Calu3 (cell line): ENCODE measurements around the gene ADPRH. TPM values are rescaled to one million over a fixed set of nuclear protein-coding genes. Genes with fewer than 3 reads are reported as not detected.

Experiments used
- BruUV-seq: library from RNA; stranded (reverse); fragments of 400-500 nt; replicated peaks from 2 replicates; lab custom pipeline; 2021; lab: Mats Ljungman, UMichigan
- CTCF ChIA-PET: fragments of 300-600 bp; sonication (Branson Sonifier 250); formaldehyde crosslinking; loops from one replicate; lab custom pipeline; 2022; ENCODE audit warnings: antibody characterized with exemption; lab: Charles Lee
- DNase-seq: peaks from one replicate; pipeline ENCODE4 v3.0.0; 2022
- H3K27ac Mint-ChIP-seq: one replicate; pipeline ENCODE4 v1.8.0; 2022; ENCODE audit warnings: mixed read lengths; ENCODE audit not compliant: unreplicated experiment
- H3K27me3 Mint-ChIP-seq: one replicate; pipeline ENCODE4 v1.8.0; 2022; ENCODE audit warnings: mixed read lengths; ENCODE audit not compliant: unreplicated experiment
- H3K36me3 Mint-ChIP-seq: one replicate; pipeline ENCODE4 v1.8.0; 2022; ENCODE audit warnings: mild to moderate bottlenecking, moderate library complexity, mixed read lengths; ENCODE audit not compliant: insufficient read depth, unreplicated experiment
- H3K4me1 Mint-ChIP-seq: one replicate; pipeline ENCODE4 v1.8.0; 2022; ENCODE audit warnings: mild to moderate bottlenecking, low read depth, mixed read lengths; ENCODE audit not compliant: unreplicated experiment
- H3K4me3 Mint-ChIP-seq: one replicate; pipeline ENCODE4 v1.8.0; 2022; ENCODE audit warnings: mild to moderate bottlenecking, low read depth, moderate library complexity, mixed read lengths; ENCODE audit not compliant: unreplicated experiment
- H3K9me3 Mint-ChIP-seq: one replicate; pipeline ENCODE4 v1.8.0; 2022; ENCODE audit warnings: low read depth, mixed read lengths; ENCODE audit not compliant: unreplicated experiment
- intact Hi-C: fragments of 100-400 bp; cut with micrococcal nuclease; formaldehyde crosslinking; loops from one replicate; pipeline ENCODE4 v1.10.0; 2022; ENCODE audit not compliant: unreplicated experiment
- total RNA-seq: library from RNA; stranded (reverse); gene quantifications from 2 replicates; pipeline ENCODE4 v1.2.3, GENCODE V29; 2022
- TF ChIP-seq, protein P1 (sequence below): fragments of 200-600 bp; IDR thresholded peaks from one replicate; pipeline ENCODE4 v1.8.0; 2022; ENCODE audit warnings: antibody characterized with exemption; ENCODE audit not compliant: unreplicated experiment

ADPRH gene
- total RNA-seq, 1 experiment from 2014 or later = 2.4 TPM

DNA sequence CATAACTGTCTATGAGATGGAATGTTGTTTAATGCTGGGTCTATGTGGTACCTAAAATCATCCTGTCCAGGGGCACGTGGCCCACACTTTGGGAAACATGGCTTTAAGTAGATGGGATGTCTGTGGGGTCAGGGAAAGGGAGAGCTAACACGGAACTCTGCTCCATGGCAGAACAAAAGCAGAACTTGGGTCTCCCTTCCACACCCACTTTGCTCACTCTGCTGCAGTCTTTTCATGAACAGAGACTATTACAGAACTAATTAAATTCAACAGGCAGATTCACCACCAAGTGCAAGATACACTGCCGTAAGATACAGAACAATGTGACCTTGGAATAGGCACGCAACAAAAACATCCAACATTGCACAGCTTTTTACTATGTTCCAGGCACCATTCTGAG lies 52.9 kb downstream of the ADPRH start:
- H3K36me3 Mint-ChIP-seq = no peaks in the 10 kb centered on the region
- H3K9me3 Mint-ChIP-seq = no peaks in the 10 kb centered on the region
- H3K27ac Mint-ChIP-seq = no peak overlapping the region
- H3K4me3 Mint-ChIP-seq = no peak overlapping the region
- DNase-seq = no peak
- TF ChIP-seq, protein P1, sequence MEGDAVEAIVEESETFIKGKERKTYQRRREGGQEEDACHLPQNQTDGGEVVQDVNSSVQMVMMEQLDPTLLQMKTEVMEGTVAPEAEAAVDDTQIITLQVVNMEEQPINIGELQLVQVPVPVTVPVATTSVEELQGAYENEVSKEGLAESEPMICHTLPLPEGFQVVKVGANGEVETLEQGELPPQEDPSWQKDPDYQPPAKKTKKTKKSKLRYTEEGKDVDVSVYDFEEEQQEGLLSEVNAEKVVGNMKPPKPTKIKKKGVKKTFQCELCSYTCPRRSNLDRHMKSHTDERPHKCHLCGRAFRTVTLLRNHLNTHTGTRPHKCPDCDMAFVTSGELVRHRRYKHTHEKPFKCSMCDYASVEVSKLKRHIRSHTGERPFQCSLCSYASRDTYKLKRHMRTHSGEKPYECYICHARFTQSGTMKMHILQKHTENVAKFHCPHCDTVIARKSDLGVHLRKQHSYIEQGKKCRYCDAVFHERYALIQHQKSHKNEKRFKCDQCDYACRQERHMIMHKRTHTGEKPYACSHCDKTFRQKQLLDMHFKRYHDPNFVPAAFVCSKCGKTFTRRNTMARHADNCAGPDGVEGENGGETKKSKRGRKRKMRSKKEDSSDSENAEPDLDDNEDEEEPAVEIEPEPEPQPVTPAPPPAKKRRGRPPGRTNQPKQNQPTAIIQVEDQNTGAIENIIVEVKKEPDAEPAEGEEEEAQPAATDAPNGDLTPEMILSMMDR = no peak
- H3K27me3 Mint-ChIP-seq = no peaks in the 10 kb centered on the region
- BruUV-seq = no TSS peak
- CTCF ChIA-PET = no interaction called here
- intact Hi-C loops = no loop called here
- peaks cover 8% of the 10 kb centered on the region for H3K4me1 Mint-ChIP-seq

DNA sequence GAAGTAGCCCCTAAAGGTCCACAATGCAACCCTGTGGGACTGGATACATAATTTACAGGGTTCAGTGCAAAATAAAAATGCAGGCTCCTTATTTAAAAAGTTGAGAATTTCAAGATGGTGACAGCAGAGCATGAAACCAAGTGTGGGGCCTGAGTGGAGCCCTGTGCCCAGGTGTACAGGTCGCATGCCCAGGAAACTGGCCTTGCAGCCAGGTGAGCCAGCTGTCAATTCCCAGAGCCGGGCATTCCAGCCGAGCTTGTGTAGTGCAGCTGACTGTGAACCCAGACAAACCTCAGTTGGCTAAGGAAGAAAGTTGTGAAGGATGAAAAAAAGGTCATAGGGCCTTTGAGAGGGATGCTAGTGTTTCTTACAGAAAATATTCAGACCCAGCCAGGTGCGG lies 53.5 kb downstream of the ADPRH start:
- no peak for DNase-seq
- Mint-ChIP-seq H3K36me3 (no peaks in the 10 kb centered on the region), H3K4me3 (no peak overlapping the region), H3K27me3 (no peaks in the 10 kb centered on the region), H3K27ac (no peak overlapping the region), H3K4me1 (peaks cover 8% of the 10 kb centered on the region), H3K9me3 (no peaks in the 10 kb centered on the region)
- no TSS peak for BruUV-seq
- CTCF ChIA-PET = no interaction called here
- intact Hi-C loops = no loop called here
- TF ChIP-seq, protein P1 = no peak

DNA sequence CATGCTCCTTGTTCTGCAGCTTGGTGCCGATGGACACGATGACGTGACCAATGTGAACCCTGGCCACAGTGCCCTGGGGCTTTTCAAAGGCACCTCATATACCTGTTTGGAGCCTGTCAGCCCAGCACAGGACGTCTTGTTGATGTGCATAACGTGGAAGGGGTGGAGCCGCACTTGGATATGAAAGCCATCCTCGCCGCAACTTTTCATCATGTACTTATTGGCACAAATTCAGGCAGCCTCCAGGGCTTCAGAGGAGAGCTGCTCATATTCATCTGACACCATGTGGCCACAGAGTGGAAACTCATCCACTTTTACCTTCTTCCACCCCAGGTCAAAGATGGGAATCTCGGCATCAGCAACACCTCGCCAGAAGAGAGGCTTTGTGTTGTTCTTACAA lies 56.4 kb downstream of the ADPRH start:
- no peaks in the 10 kb centered on the region for H3K27me3 Mint-ChIP-seq
- CTCF ChIA-PET = interaction anchor here (0.6 kb wide), 1 partner anchor 137 kb away, joined by 3 read pairs; no protein-coding TSS in a partner anchor
- no TSS peak for BruUV-seq

DNA sequence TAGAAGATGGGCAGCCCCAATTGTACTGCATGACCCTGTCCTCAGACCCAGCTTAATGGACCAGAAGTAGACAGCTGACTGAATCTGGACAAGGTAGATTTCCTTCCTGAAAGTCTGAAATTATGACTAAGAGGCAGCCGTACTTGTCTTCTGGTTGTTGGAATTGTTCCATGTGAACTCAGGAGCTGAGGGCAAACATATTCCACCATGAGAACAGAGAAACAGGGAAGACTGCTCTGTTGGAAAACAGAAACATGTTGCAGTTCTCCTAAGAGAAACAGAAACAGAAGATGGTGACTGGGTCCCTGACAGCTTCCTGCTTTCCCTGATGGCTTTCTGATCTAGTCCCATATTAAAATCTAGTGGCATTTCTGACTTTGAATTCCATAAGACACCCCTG lies 57.0 kb downstream of the ADPRH start:
- Mint-ChIP-seq H3K4me3 (no peak overlapping the region), H3K27ac (no peak overlapping the region), H3K9me3 (no peaks in the 10 kb centered on the region), H3K4me1 (no peaks in the 10 kb centered on the region), H3K36me3 (no peaks in the 10 kb centered on the region), H3K27me3 (no peaks in the 10 kb centered on the region)
- BruUV-seq = no TSS peak
- intact Hi-C loops = no loop called here
- CTCF ChIA-PET = interaction anchor here (0.6 kb wide), 1 partner anchor 138 kb away, joined by 3 read pairs; no protein-coding TSS in a partner anchor
- no peak for DNase-seq
- TF ChIP-seq, protein P1 = no peak

More for the DNA sequence above, 56.4 kb downstream of the ADPRH start:
- intact Hi-C loops = no loop called here
- no peak overlapping the region for H3K27ac Mint-ChIP-seq
- H3K4me1 Mint-ChIP-seq = no peaks in the 10 kb centered on the region
- H3K9me3 Mint-ChIP-seq = no peaks in the 10 kb centered on the region
- no peak for DNase-seq
- H3K36me3 Mint-ChIP-seq = no peaks in the 10 kb centered on the region
- TF ChIP-seq, protein P1 = no peak
- no peak overlapping the region for H3K4me3 Mint-ChIP-seq
